ENCODE measurements around the gene PLEKHJ1.

PLEKHJ1 gene

GRCh38 chr19:2273356-2274184 is 37.4 kb upstream of the PLEKHJ1 start:
- DNase-seq (ENCODE audit: extremely low read depth, low read depth) = no peak
- peak; percentile 82 for TF ChIP-seq CTCF (IDR thresholded peaks at IDR 0.05; ENCODE audit: low read depth, low read length)

- no peak for TF ChIP-seq CTCF (IDR thresholded peaks at IDR 0.05; ENCODE audit: low read depth, low read length)
- DNase-seq (ENCODE audit: extremely low read depth, low read depth) = no peak
Measured at GRCh38 chr19:2271234-2272103, 35.3 kb upstream of the PLEKHJ1 start.

GRCh38 chr19:2270423-2271233 is 34.5 kb upstream of the PLEKHJ1 start:
- TF ChIP-seq CTCF (IDR thresholded peaks at IDR 0.05; ENCODE audit: low read depth, low read length) = no peak
- peak; percentile 67 for DNase-seq (ENCODE audit: extremely low read depth, low read depth)

GRCh38 chr19:2270157-2270422 is 34.0 kb upstream of the PLEKHJ1 start:
- no peak for DNase-seq (ENCODE audit: extremely low read depth, low read depth)
- TF ChIP-seq CTCF (IDR thresholded peaks at IDR 0.05; ENCODE audit: low read depth, low read length) = no peak

GRCh38 chr19:2269244-2270156 is 33.4 kb upstream of the PLEKHJ1 start:
- peak; percentile 93 for DNase-seq (ENCODE audit: extremely low read depth, low read depth)
- TF ChIP-seq CTCF (IDR thresholded peaks at IDR 0.05; ENCODE audit: low read depth, low read length) = no peak

GRCh38 chr19:2268861-2269243 is 32.7 kb upstream of the PLEKHJ1 start:
- TF ChIP-seq CTCF (IDR thresholded peaks at IDR 0.05; ENCODE audit: low read depth, low read length) = no peak

More at GRCh38 chr19:2268861-2269243, 32.7 kb upstream of the PLEKHJ1 start:
- no peak for DNase-seq (ENCODE audit: extremely low read depth, low read depth)
